Caco-2 (cell line): ENCODE data around the gene ABCA4. TPM values are rescaled to one million over a fixed set of nuclear protein-coding genes. Genes with fewer than 3 reads are reported as not detected.

Experiments
- BruUV-seq: library from RNA; stranded (reverse); fragments of 400-500 nt; replicated peaks from 2 replicates; lab custom pipeline; 2021; lab: Mats Ljungman, UMichigan
- CTCF ChIA-PET: fragments of 300-600 bp; sonication (Branson Sonifier 250); formaldehyde crosslinking; loops from one replicate; lab custom pipeline; 2022; ENCODE audit warnings: antibody characterized with exemption; lab: Charles Lee
- POLR2A ChIA-PET: fragments of 300-600 bp; sonication (Branson Sonifier 250); formaldehyde crosslinking; loops from one replicate; lab custom pipeline; 2022; ENCODE audit warnings: antibody characterized with exemption; lab: Charles Lee
- DNase-seq, 2 experiments: peaks; one replicate each; pipeline versions ENCODE4 v3.0.0 to v3.0.0-alpha.2; 2020 to 2022
- H3K27me3 ChIP-seq: replicated peaks from 2 replicates; pipeline ENCODE4 v1.6.0; 2011; ENCODE audit warnings: low read length; ENCODE audit not compliant: control insufficient read depth, insufficient read depth
- H3K36me3 ChIP-seq: 2 replicates; pipeline ENCODE4 v1.5.1; 2011; ENCODE audit warnings: low read length; ENCODE audit not compliant: control insufficient read depth, insufficient read depth
- H3K4me1 ChIP-seq: fragments of 250-450 bp; sonication (Bioruptor Pico); 2 replicates; pipeline ENCODE4 v1.5.1; 2020; ENCODE audit warnings: mild to moderate bottlenecking
- H3K4me3 ChIP-seq: 2 replicates; pipeline ENCODE4 v1.5.1; 2011; ENCODE audit warnings: low read depth, mild to moderate bottlenecking, control low read depth, low read length
- H3K9me3 ChIP-seq: fragments of 250-450 bp; sonication (Bioruptor Pico); 2 replicates; pipeline ENCODE4 v1.5.1; 2020; ENCODE audit warnings: mild to moderate bottlenecking, moderate library complexity
- H3K27ac Mint-ChIP-seq: one replicate; pipeline ENCODE4 v1.8.0; 2022; ENCODE audit warnings: mixed read lengths; ENCODE audit not compliant: unreplicated experiment
- H3K27me3 Mint-ChIP-seq: one replicate; pipeline ENCODE4 v1.8.0; 2022; ENCODE audit warnings: mixed read lengths; ENCODE audit not compliant: insufficient read depth, unreplicated experiment
- H3K36me3 Mint-ChIP-seq: one replicate; pipeline ENCODE4 v1.8.0; 2022; ENCODE audit warnings: mild to moderate bottlenecking, mixed read lengths; ENCODE audit not compliant: insufficient read depth, unreplicated experiment
- H3K4me1 Mint-ChIP-seq: one replicate; pipeline ENCODE4 v1.8.0; 2022; ENCODE audit warnings: low read depth, mixed read lengths; ENCODE audit not compliant: unreplicated experiment
- H3K4me3 Mint-ChIP-seq: one replicate; pipeline ENCODE4 v1.8.0; 2022; ENCODE audit warnings: mild to moderate bottlenecking, moderate library complexity, mixed read lengths; ENCODE audit not compliant: unreplicated experiment
- H3K9me3 Mint-ChIP-seq: one replicate; pipeline ENCODE4 v1.8.0; 2022; ENCODE audit warnings: mixed read lengths; ENCODE audit not compliant: unreplicated experiment
- CTCF ChIP-seq, 2 experiments: fragments of 200-600 bp in 1 of 2; IDR thresholded peaks; 1 replicate in 1 of 2; 2 replicates in 1 of 2; pipeline versions ENCODE4 v1.5.1 to v1.8.0; 2011 to 2022; ENCODE audit warnings: antibody characterized with exemption in 1 of 2, control low read depth in 1 of 2, inconsistent platforms in 1 of 2, low read depth in 1 of 2, low read length in 1 of 2, mild to moderate bottlenecking in 1 of 2, moderate library complexity in 1 of 2; ENCODE audit not compliant: insufficient read depth in 1 of 2, severe bottlenecking in 1 of 2, unreplicated experiment in 1 of 2
- intact Hi-C: fragments of 100-400 bp; cut with micrococcal nuclease; formaldehyde crosslinking; loops from one replicate; pipeline ENCODE4 v1.10.0; 2022; ENCODE audit not compliant: unreplicated experiment
- total RNA-seq: library from RNA; stranded (reverse); gene quantifications from 2 replicates; pipeline ENCODE4 v1.2.3, GENCODE V29; 2022

Gene ABCA4
- total RNA-seq, 1 experiment from 2014 or later: 1.8 TPM

GRCh38 chr1:94063379-94063778 is 57.6 kb downstream of the ABCA4 start:
- Mint-ChIP-seq H3K27me3 (no peaks in the 10 kb centered on the region), H3K9me3 (no peaks in the 10 kb centered on the region)

DNA sequence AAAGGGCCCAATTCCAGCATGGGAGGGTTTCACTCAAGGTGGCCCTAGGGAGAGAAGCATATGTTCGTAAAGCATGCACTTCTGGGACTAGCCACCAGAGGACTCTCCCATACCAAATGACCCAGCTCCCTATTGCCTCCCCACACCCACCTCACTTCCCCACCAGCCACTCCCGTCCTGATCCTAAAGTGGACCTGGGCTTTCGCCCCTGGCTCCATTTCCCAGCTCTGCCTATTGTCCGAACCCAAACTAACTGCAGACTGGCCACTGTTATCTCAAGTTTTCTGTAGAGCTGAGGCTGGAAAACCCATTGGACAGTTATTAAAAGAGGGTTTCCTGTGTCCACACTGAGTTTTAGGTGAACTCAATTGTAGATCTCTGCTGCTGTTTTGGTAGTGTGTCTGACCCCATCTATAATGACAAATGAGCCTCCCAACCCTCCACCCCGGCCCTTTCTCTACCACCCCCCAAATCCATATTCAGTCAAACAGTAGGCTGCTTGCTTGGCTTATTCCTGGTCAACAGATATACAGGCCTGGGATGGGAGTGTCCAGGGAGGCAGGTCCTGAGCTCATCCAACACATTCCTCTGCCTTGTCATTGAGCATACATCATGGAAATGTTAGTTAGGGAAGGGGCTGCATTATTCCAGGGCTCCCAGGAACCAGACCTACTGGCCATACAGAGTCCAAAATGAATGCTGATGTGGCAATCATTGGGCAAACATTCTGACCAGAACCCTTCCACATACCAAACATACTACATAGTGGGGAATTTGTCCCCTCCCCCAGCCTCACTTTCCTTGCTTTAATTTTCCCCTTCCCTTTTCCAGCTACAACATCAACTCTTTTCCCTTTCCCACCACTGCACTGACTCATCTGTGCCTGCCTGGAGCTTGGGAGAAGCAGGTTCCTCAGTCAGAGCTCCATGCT is 59.2 kb downstream of the ABCA4 start:
- peak overlapping the region; percentile 28 for H3K27ac Mint-ChIP-seq
- Histone ChIP-seq H3K36me3 (no peaks in the 10 kb centered on the region), H3K4me3 (no peak overlapping the region), H3K9me3 (no peaks in the 10 kb centered on the region), H3K27me3 (no peaks in the 10 kb centered on the region), H3K4me1 (peaks cover 32% of the 10 kb centered on the region)
- no peak overlapping the region for H3K4me3 Mint-ChIP-seq
- POLR2A ChIA-PET: interaction anchor here (0.8 to 1.4 kb wide), 5 partner anchors 9 to 186 kb away, joined by 3 to 9 read pairs (median 4); partner anchors contain the start of gene ARHGAP29
- CTCF ChIA-PET: interaction anchor here (0.7 to 2.3 kb wide), 12 partner anchors 16 to 402 kb away, joined by 3 to 36 read pairs (median 6); partner anchors contain the start of gene ARHGAP29
- peak; percentile 72 for TF ChIP-seq CTCF (IDR thresholded peaks at IDR 0.05; ENCODE audit: insufficient read depth in 1 of 2, low read depth in 1 of 2, low read length in 1 of 2, severe bottlenecking in 1 of 2, unreplicated experiment in 1 of 2)
- BruUV-seq: TSS peak; percentile 76
- intact Hi-C loops: loop anchor here (1.0 to 5.0 kb wide), 8 partner anchors 16 to 402 kb away; no protein-coding TSS in a partner anchor
- H3K9me3 Mint-ChIP-seq: no peaks in the 10 kb centered on the region
- no peaks in the 10 kb centered on the region for H3K27me3 Mint-ChIP-seq
- no peaks in the 10 kb centered on the region for H3K36me3 Mint-ChIP-seq
- peaks cover 22% of the 10 kb centered on the region for H3K4me1 Mint-ChIP-seq
- DNase-seq: peak; percentile 81 to 86

More at GRCh38 chr1:94063379-94063778, 57.6 kb downstream of the ABCA4 start:
- CTCF ChIA-PET: interaction anchor here (0.6 to 2.3 kb wide), 4 partner anchors 11 to 174 kb away, joined by 3 to 14 read pairs (median 4); partner anchors contain the start of gene ARHGAP29
- Mint-ChIP-seq H3K4me1 (peaks cover 34% of the 10 kb centered on the region), H3K36me3 (no peaks in the 10 kb centered on the region), H3K27ac (peak overlapping the region; percentile 28), H3K4me3 (no peak overlapping the region)
- POLR2A ChIA-PET: no interaction called here
- intact Hi-C loops: loop anchor here (2.0 to 5.0 kb wide), 2 partner anchors 41 to 99 kb away; no protein-coding TSS in a partner anchor
- TF ChIP-seq CTCF (IDR thresholded peaks at IDR 0.05; ENCODE audit: insufficient read depth in 1 of 2, low read depth in 1 of 2, low read length in 1 of 2, severe bottlenecking in 1 of 2, unreplicated experiment in 1 of 2): peak in 1 of 2 experiments; percentile 28
- Histone ChIP-seq H3K27me3 (no peaks in the 10 kb centered on the region), H3K36me3 (no peaks in the 10 kb centered on the region), H3K9me3 (no peaks in the 10 kb centered on the region), H3K4me1 (peaks cover 46% of the 10 kb centered on the region), H3K4me3 (no peak overlapping the region)
- peak; percentile 31 to 49 for DNase-seq
- BruUV-seq: no TSS peak

DNA sequence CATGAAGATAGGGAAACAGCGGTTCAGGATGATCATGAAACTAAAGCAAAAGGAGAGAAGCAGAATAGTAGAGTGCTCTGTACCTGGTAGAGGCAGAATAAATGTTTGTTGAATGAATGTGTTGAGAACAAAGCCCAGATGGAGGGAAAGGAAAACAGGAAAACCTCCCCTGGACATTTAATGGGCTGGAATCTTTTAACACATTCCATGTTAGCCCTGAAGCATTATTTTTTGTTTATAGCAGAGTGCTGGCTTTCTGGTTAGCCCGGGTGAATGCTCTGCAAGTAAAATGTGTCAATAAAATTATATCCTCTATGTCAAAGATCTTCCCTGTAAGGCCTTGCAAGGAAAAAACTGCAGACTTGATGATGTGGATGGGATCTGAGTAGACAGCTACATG is 60.2 kb downstream of the ABCA4 start:
- ChIA-PET CTCF (interaction anchor here (0.7 kb wide), 1 partner anchor 139 kb away, joined by 3 read pairs; no protein-coding TSS in a partner anchor), POLR2A (no interaction called here)
- no peaks in the 10 kb centered on the region for H3K36me3 Mint-ChIP-seq
- Histone ChIP-seq H3K4me3 (no peak overlapping the region), H3K36me3 (no peaks in the 10 kb centered on the region), H3K9me3 (no peaks in the 10 kb centered on the region), H3K27me3 (no peaks in the 10 kb centered on the region), H3K4me1 (peaks cover 36% of the 10 kb centered on the region)
- peaks cover 22% of the 10 kb centered on the region for H3K4me1 Mint-ChIP-seq
- H3K9me3 Mint-ChIP-seq: no peaks in the 10 kb centered on the region
- no peaks in the 10 kb centered on the region for H3K27me3 Mint-ChIP-seq
- intact Hi-C loops: loop anchor here (1.0 to 5.0 kb wide), 3 partner anchors 102 to 275 kb away; no protein-coding TSS in a partner anchor
- no peak for DNase-seq
- no peak for TF ChIP-seq CTCF (IDR thresholded peaks at IDR 0.05; ENCODE audit: insufficient read depth in 1 of 2, low read depth in 1 of 2, low read length in 1 of 2, severe bottlenecking in 1 of 2, unreplicated experiment in 1 of 2)
- BruUV-seq: no TSS peak
- H3K4me3 Mint-ChIP-seq: no peak overlapping the region
- peak overlapping the region; percentile 28 for H3K27ac Mint-ChIP-seq
